HG02840 (cell line): ENCODE results near the gene THOP1.

ENCODE experiments used
- ATAC-seq: cut with Tn5 transposase; IDR thresholded peaks from one replicate; pipeline ENCODE4 v1.9.1; 2021; ENCODE audit warnings: mild to moderate bottlenecking, moderate library complexity, moderate number of reproducible peaks; ENCODE audit not compliant: unreplicated experiment, low FRiP score

THOP1 gene

DNA sequence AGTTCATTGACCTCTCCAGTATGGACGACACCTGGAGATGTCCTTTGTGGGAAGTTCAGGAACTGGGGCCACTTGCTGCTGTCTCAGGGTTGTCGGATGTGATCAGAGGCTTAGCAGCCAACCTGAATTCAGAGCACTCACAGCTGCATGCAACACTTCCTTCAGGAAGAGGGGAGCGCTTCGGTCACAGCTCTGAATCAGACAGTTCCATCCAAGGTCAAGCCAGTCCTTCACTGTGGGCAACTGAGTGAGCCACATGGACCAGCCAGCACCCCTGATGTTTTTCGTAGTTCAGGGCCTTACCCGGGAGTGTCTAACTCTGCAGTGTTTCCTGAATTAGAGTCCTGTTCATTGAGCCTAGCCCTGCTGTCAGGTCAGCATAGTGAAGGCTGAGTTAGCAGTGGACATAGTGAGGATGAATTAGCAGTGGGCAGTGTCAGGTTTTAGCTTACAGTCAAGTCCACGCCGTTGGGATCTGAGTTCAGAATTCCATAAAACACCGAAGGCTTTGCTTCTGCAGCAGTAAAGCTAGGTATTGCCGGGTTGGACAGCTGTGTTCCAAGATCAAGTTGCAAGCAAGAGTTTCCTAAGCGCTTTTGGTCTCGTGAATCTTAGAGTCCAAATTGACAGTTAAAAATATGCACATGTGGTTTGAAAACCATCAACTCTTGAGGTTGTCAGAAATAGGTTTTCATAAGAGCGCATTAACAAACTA is 61.0 kb downstream of the THOP1 start:
- ATAC-seq = no peak

DNA sequence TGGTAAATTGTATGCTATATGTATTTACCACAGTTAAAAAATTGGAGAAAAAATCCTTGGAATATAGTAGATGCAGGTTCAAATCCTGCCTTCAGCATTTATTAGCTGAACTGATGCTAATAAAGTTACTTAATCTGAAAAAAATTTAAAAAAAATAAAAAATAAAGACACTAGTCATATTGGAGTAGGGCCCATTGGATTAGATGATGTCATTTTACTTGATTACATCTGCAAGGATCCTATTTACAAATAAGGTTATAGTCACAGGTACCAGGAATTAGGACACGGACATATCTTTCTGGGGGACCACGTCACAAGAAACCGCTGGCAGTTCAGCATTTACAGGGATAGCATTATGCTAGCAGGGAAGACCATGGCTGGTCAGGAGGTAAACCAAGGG is 62.2 kb downstream of the THOP1 start:
- no peak for ATAC-seq

DNA sequence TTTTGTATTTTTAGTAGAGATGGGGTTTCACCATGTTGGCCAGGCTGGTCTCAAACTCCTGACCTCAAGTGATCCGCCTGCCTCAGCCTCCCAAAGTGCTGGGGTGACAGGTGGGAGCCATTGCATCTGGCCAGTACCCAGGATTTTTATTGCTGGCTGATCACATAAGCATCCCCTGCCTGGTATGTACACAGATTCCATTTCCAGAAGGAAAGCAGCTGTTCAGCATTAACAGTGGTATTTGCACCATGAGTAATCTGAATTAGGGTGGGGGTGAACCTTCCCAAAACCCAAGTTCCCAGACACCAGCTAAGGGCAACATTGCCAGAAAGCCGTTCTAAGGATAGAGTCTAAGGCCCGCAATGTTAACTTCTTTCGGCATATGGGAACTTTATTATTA is 63.3 kb downstream of the THOP1 start:
- ATAC-seq = no peak

DNA sequence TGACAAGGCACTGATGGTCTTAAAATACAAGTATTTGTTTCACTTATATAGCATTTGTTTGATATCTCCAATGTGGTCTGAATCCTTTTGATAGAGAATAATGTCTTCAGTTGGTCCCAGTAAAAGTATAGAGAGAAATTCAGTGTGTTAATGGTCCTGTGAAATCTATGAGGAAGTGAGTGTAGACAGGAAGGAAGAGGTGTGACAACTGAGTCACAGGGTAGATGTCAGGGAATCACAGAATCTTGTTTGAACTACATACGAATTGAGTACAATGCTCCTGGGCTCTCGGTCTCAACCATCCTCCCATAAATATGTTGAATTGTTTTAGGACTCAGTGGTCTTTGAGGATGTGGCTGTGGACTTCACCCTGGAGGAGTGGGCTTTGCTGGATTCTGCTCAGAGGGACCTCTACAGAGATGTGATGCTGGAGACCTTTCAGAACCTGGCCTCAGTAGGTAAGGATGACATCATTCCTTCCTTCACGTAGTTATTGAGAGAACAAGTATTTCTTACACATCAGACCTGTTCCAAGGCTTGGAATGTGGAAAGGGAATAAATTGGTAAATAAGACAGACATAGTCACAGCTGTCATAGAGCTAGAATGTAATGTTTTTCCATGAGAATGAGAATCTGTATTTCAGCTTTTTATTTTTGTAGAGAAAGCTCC is 65.1 kb downstream of the THOP1 start:
- no peak for ATAC-seq

DNA sequence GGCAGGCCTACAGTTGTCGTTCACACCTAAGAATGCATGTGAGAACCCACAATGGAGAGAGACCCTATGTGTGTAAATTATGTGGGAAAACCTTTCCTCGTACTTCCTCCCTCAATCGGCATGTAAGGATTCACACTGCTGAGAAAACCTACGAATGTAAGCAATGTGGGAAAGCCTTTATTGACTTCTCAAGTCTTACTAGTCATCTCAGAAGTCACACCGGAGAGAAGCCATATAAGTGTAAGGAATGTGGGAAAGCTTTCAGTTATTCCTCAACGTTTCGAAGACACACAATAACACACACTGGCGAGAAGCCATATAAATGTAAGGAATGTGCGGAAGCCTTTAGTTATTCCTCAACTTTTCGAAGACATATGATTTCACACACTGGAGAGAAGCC is 67.3 kb downstream of the THOP1 start:
- no peak for ATAC-seq

DNA sequence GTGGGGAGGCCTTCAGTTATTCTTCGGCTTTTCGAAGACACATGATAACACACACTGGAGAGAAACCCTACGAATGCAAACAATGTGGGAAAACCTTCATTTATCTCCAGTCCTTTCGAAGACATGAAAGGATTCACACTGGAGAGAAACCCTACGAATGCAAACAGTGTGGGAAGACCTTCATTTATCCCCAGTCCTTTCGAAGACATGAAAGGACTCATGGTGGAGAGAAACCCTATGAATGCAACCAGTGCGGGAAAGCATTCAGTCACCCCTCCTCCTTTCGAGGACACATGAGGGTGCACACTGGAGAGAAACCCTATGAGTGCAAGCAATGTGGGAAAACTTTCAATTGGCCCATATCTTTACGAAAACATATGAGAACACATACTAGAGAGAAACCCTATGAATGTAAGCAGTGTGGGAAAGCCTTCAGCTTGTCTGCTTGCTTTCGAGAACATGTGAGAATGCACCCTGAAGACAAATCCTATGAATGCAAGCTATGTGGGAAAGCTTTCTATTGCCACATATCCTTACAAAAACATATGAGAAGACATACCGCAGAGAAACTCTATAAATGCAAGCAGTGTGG is 67.8 kb downstream of the THOP1 start:
- no peak for ATAC-seq

DNA sequence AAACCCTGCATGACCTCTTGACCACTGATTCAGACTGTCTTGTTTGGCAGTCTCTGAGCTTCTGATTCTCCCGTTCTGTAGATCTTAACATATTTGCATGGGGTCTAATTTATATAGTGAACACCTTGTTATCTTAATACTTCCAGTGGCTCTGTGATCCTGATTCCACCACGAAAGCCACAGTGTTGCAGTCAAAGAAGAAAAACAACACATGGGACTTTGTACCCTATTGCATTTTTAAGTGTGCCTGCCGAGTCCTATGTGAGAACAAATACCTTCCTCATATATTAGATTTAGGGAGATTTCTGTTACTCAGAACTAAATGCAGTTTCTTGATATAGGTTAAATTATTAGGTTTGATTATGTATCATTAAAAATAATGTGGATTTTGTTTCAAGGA is 69.5 kb downstream of the THOP1 start:
- ATAC-seq = no peak

DNA sequence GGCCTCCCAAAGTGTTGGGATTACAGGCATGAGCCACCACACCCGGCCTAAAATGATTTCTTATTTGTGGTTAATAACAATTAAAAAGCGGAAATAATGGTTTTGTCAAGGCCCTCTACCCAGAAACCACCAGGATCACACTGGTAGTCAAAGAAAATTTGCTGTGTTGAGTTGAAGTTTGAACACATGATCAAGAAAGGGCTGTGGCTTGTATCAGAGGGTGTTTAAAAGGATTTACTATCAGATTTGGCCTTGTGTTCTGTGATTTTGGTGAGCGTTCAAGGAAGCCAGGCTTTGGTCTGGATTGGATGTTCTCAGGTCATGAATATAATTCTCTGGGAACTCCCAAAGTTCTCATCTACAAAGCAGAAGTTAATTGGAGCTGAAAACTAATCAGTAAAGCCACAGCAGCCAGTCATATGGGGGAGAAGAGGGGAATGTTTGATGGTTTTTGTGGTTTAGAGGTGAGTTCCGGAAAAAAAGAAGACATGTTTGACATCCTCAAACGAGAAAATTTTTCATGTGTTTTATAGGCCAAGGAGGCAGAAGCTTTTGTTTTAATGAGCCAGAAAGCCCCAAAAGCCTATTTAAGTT is 71.3 kb downstream of the THOP1 start:
- ATAC-seq = no peak

DNA sequence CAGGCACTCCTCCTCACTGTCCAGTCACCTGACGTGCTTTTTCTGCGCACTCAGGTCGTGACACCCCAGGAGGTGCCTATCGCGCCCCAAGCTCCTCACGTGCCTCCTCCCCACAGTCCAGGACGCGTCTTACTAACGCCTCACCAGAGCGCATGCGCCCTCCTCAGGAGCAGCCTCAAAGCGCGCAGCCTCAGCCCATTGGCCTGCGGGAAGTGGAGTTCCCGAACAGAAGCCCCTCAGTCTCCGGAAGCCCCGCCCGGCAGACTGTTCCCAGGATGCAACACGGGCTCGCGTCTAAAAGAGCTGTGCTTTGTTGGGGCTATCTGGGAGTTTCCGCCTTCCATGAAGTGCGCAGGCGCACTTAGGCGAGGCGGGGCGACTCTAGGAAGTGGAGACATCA is 73.6 kb downstream of the THOP1 start:
- ATAC-seq = no peak

DNA sequence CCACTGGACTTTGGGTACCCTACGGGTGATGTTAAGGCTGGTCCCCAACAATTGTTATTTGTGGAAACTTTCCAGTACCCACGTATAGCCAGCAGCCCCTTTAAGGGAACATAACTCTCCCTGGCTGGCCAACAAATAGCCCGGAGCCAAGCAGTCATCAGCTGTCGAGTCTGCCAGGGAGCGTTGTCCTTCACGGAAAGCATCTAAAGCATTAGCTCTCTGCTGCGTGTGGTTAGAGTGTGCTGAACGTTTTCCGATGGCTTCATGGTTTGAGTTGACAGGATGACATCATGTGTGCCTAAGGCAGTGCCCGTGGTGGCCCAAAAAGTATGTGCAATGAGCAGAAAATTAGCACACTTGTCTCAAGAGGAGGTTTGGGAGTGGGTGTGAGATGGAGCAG is 78.5 kb downstream of the THOP1 start:
- ATAC-seq = no peak
